NCI-H82 treated with DMSO at 0.1 percent for 48 hours (cell line): ENCODE results near the gene FBLN2.

Experiments
- DNase-seq: peaks from one replicate; lab custom pipeline; 2025; ENCODE audit not compliant: unreplicated experiment; lab: John Stamatoyannopoulos, UW

FBLN2 gene

GRCh38 chr3:13579063-13579462 lies 30.1 kb downstream of the FBLN2 start:
- DNase-seq = no peak

GRCh38 chr3:13580256-13581023 lies 31.5 kb downstream of the FBLN2 start:
- no peak for DNase-seq

DNA sequence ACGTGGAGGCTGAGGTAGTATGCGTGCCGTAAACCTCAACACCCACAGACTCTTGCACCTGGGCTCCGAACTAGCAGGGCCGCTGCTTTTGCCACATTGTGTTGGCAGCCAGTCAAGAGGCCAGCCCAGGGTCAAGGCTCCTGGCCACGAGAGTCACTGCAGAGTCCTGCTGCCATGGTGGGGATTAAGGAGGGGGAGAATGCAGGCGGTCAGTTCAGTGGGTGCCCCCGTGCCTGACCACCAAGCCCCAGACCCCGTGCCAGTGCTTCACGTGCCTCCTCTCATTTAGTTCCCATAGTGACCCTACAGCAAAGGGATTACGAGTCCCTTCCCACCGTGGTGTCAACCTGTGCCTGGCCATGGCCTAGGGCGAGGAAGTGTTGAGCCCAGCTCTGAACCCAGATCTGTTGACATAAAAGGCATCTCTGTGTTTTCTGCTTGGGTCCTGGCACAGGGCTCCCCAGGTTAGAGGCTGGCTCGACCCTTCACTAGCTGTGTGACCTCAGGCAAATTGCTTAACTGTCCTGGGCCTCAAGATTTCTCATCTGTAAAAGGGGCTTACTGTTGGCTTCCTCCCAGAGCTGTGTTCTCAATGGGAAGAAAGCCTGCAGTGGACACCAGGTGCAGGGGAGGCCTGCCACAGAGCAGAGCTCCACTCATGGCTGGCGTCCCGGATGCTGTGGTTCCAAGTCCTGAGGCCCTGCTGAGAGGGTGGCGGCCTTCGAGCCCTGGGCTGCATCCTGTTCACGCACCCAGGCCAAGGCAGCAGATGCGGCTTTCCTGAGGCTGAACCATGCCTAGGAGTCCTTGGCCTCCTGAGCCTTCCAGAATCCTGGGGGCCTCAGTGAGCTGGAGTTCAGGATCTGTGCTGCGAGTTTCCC lies 32.8 kb downstream of the FBLN2 start:
- no peak for DNase-seq

DNA sequence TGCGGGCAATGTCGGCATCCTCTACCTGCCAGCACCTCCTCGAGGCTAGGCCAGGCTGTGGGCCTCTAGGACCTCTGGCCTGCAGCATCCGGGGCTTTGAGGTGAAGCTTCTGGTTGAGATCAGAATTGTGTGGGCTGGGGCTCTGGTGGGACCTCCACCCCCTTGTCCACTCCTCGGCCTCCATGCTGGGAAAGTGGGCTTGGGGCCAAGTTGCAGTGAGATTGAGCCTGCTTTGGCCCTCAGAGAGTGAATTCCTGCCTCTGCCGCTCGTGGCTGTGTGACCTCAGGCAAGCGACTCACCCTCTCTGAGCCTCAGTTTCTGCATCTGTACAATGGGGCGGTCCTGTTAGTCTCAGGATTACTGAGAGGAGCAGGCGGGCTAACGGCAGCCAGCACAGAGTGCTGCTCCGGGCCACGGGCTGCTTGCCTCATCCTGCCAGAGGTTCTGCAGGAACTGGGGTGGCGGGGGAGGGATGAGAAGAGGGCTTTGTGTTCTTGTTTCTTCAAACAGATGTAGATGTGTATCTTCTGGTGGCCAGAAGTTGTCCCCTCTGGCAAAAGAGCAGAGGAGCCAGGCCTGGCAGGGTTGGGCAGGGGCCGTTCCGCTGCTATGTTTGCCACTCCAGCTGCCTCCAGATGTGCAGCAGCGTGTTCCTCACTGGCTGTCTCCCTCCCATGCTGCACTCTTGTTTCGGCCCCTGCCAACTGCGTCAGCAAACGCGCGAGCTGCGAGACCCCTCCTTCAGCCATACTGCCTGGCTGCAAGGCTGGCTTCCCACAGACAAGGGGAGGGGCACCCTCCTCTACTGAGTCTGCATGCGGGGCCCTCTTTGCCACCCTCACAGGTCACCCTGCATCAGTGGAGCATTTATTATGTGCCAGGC lies 33.7 kb downstream of the FBLN2 start:
- DNase-seq = no peak

GRCh38 chr3:13583251-13584180 lies 34.6 kb downstream of the FBLN2 start:
- no peak for DNase-seq

GRCh38 chr3:13584427-13584891 lies 35.5 kb downstream of the FBLN2 start:
- DNase-seq = no peak

DNA sequence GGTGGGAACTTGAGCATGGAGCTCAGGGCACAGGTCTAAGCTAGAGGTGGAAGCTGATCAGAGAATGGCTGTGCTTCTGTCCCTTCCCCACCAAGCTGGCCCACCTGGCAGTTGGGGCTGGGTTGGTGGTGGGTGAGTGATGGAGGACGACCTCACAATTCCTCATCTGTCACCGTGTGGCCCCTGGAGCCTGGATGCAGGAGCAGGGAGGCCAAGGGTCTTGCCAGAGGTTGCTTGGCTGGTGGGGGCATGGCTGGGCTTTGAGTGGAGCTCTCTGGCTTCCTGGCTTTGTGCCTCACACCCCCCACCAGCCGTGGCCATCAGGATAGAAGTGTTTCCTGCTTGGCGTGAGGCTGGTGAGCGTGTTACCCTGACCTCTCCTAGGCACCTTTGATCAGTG lies 36.0 kb downstream of the FBLN2 start:
- DNase-seq = no peak

- DNase-seq = no peak
These were observed 38.5 kb downstream of the FBLN2 start for GRCh38 chr3:13587442-13587841.

- no peak for DNase-seq
These were observed 39.3 kb downstream of the FBLN2 start for GRCh38 chr3:13588221-13588701.

DNA sequence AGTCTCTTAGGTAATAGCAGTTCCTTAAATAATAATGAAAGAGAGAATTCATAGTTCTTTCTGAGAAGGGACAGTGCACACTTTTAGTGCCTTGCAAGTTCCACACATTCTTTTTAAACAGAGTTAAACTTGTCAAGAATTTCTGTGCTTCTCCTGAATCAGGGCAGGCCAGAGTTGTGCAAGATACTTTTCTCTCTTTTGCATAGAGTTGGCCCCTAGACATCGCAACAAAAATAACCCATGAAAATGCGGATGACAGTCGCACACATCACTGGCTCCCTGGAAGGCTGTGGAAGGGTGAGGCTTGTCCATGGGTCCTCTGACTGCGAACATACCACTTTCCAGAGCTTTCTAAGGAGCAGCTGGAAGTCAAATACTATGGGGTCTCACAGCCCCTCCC lies 40.1 kb downstream of the FBLN2 start:
- DNase-seq = no peak

DNA sequence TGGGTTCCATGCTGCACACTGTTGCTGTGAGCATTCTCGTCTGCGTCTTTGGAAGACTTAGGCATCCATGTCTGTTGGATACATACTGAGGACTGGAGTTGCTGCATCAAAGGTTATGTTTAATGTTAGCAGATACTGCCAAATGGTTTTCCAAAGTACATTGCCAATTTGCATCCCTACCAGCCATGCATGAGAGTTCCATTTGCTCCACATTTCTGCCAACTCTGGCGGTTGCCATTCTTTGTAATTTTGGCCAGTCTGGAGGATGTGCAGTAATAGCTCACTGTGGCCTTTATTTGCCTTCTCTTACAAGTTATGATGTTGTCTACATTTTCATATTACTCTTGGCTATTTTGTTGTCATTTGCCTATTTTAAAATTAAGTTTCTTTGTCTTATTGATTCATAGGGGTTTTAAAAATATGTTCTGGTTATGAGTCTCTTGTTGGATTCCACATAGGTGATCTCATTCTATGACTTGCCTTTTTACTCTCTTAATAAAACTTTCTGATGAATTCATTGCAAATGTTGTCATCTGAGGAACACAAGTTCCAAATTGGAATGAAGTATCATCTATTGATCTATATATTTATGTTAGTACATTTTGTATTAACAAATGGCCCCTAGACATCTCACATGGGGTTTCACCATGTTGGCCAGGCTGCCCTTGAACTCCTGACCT lies 42.1 kb downstream of the FBLN2 start:
- DNase-seq = no peak

DNA sequence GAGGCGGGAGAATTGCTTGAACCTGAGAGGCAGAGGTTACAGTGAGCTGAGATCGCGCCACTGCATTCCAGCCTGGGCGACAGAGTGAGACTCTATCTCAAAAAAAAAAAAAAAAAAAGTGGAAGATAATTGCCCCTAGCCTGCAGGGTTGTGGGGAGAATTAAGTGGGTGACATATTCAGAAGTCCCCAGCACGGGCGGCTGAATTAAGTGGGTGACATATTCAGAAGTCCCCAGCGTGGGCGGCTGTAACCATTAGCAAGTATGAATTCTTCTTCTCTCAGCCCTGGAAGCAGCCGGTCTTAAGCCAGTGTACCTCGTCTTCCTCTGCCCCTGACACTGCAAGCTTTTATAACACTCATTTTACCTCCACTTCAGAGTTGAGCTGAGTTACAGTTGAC lies 44.7 kb downstream of the FBLN2 start:
- no peak for DNase-seq

- DNase-seq = no peak
These were observed 45.2 kb downstream of the FBLN2 start for GRCh38 chr3:13594146-13594545.

- DNase-seq = no peak
These were observed 46.1 kb downstream of the FBLN2 start for GRCh38 chr3:13594991-13595421.

DNA sequence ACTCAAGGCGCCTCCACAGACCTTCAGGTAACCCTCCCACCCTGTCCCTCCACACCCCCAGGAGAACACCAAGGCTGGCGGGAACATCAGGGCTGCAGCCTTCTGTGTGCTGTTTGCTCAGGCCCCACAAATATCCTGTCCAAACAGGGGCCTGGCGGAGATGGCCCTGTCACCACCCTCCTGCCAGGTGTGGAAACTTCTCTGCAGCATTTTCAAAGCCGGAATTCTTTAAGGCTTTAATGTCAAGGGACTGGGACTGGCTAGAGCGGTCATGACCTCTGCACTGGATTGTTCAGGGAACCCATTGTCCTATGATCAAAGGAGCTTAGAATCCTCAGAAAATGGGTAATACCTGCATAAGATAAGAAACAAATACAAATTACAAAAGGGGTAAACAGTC lies 46.6 kb downstream of the FBLN2 start:
- DNase-seq = no peak

DNA sequence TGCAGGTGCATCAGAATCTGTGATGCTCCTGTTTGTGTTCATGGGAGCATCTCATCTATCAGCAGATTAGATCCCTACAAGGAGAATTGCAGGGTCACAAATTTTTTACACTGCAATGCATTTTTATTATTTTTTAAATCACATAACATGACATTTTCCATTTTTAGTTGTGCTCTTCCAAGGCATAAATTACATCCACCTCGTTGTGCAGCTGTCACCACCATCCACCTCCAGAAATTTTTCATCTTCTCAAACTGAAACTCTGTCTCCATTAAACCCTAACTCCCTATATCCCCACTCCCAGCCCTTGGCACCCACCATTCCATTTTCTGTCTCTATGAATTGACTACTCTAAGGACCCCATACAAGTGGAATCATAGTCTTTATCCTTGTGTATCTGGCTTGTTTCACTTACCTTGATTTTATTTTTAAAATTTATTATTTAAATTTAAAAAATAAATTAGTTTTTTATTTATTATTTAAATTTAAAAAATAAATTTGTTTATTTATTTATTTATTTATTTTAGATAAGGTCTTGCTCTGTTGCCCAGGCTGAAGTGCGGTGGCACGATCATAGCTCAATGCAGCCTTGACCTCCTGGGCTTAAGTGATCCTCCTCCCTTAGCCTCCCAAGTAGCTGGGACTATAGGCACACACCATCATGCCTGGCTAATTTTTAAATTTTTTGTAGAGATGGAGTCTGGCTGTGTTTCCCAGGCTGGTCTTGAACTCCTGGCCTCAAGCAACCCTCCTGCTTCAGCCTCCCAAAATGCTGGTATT lies 47.7 kb downstream of the FBLN2 start:
- no peak for DNase-seq

DNA sequence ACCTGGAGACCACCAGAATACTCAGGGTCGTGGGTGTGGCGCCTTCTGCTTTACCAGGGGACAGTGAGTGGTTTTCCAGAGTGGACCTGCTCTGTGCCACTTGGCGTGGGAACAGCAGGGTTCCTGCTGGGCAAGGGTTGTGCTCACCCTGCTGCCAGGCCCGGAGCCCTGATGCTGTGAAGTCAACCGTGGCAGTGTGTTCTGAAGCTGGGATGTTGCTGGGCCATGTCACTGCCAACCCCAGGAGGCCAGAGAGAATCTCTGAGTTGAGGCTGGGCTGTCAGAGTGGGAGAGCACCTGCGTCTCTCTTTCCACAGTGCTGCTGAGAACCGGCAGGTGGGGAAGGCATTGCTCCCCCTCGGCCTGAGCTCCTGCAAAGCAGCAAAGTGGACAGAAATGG lies 48.7 kb downstream of the FBLN2 start:
- no peak for DNase-seq

DNA sequence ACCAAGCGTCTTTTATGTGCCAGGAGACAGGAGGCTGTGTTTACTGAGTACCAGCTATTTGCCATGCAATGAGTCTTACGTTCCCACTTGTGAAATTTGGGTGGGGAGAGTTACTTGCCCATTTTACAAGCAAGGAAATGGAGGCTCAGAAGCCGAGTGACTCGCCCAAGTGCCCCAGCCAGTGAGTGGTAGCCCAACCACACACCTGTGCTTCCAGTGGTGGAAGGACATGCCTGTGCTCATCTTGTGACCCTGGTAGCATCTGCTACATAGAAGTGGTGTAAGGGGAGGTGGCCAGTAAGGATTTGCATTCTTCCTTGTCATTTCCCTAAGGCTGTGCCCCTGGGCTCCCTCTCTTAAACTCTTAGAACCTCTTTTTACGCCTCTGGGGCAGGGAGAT lies 49.3 kb downstream of the FBLN2 start:
- no peak for DNase-seq
